ENCODE data around the gene NFKBIL1. TPM values are rescaled to one million over a fixed set of nuclear protein-coding genes. Genes with fewer than 3 reads are reported as not detected.
"Not testable (repeated sequence)": the region's sequence is repeated elsewhere in the genome, so short reads cannot be mapped to it uniquely, and the experiment has no call there.

The NFKBIL1 gene
- polyA plus RNA-seq, 4 donors, result 18.3 to 28.7 (median 19.7) TPM

GRCh38 chr6:31579546-31580437, 32.4 kb downstream of the NFKBIL1 start:
- no peak for DNase-seq (ENCODE audit: low read depth in 4 of 4, low spot score in 3 of 4)

GRCh38 chr6:31580438-31580740, 33.0 kb downstream of the NFKBIL1 start:
- DNase-seq (ENCODE audit: low read depth in 4 of 4, low spot score in 3 of 4), result no peak

GRCh38 chr6:31580807-31581433, 33.5 kb downstream of the NFKBIL1 start:
- DNase-seq (ENCODE audit: low read depth in 4 of 4, low spot score in 3 of 4), result peak; percentile 53 to 72 (median 69)

- DNase-seq (ENCODE audit: low read depth in 4 of 4, low spot score in 3 of 4), result no peak
Observed at GRCh38 chr6:31581434-31582229, 34.2 kb downstream of the NFKBIL1 start.

- DNase-seq (ENCODE audit: low read depth in 4 of 4, low spot score in 3 of 4), result no peak
Observed at GRCh38 chr6:31582230-31582643, 34.8 kb downstream of the NFKBIL1 start, which contains the start of gene LTB. TSS of gene LTB (minus strand) at chr6:31582424. CDS start at chr6:31582417, 7 bp downstream.

GRCh38 chr6:31585491-31585890, 38.1 kb downstream of the NFKBIL1 start:
- no peak for DNase-seq (ENCODE audit: low read depth in 4 of 4, low spot score in 3 of 4)

- no peak for DNase-seq (ENCODE audit: low read depth in 4 of 4, low spot score in 3 of 4)
Observed at GRCh38 chr6:31586008-31586407, 38.6 kb downstream of the NFKBIL1 start, which contains the start of gene LST1. TSS of gene LST1 (plus strand) at chr6:31586277. CDS start at chr6:31587300, 1,023 bp downstream.

GRCh38 chr6:31586599-31587281, 39.3 kb downstream of the NFKBIL1 start:
- no peak for DNase-seq (ENCODE audit: low read depth in 4 of 4, low spot score in 3 of 4)

GRCh38 chr6:31587791-31588777, 40.7 kb downstream of the NFKBIL1 start:
- DNase-seq (ENCODE audit: low read depth in 4 of 4, low spot score in 3 of 4), result no peak

- DNase-seq (ENCODE audit: low read depth in 4 of 4, low spot score in 3 of 4), result no peak
Observed at GRCh38 chr6:31588871-31589650, 41.7 kb downstream of the NFKBIL1 start.

- DNase-seq (ENCODE audit: low read depth in 4 of 4, low spot score in 3 of 4), result not testable (repeated sequence)
Observed at GRCh38 chr6:31590691-31591090, 43.3 kb downstream of the NFKBIL1 start.

- no peak for DNase-seq (ENCODE audit: low read depth in 4 of 4, low spot score in 3 of 4)
Observed at GRCh38 chr6:31592396-31592771, 45.0 kb downstream of the NFKBIL1 start.

GRCh38 chr6:31597006-31597405, 49.6 kb downstream of the NFKBIL1 start:
- no peak for DNase-seq (ENCODE audit: low read depth in 4 of 4, low spot score in 3 of 4)

- no peak for DNase-seq (ENCODE audit: low read depth in 4 of 4, low spot score in 3 of 4)
Observed at GRCh38 chr6:31607317-31607716, 59.9 kb downstream of the NFKBIL1 start.
